ENCODE results near the gene WNT7B. TPM values are rescaled to one million over a fixed set of nuclear protein-coding genes. Genes with fewer than 3 reads are reported as not detected.

The WNT7B gene
- total RNA-seq, 4 donors from 2014 or later = 18.7 to 54.4 (median 44.1) TPM

DNA sequence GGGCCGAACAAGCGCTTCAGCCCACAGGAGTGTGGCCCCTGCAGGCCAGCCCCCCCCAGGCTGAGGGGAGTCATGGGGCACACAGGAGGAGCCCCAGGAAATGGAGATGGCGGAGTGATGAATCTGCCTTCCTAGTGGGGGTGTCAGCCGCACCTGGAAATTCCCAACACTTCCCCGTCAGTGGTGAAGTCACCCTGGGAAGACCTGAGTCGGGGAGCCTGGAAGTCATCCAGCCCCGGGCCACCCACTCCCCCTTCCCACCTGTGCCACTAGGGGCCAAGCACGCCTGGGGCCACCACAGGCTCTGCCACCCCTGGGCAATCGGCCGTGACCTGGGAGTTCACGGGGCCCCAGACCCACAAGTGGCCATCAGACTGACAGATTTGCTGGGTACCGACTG, 12.6 kb downstream of the WNT7B start:
- no peak overlapping the region for H3K4me3 ChIP-seq
- TF ChIP-seq EP300 (IDR thresholded peaks at IDR 0.05) (no peak), POLR2A (IDR thresholded peaks at IDR 0.05) (no peak), POLR2AphosphoS5 (IDR thresholded peaks at IDR 0.05) (no peak)
- TF ChIP-seq, protein P1, sequence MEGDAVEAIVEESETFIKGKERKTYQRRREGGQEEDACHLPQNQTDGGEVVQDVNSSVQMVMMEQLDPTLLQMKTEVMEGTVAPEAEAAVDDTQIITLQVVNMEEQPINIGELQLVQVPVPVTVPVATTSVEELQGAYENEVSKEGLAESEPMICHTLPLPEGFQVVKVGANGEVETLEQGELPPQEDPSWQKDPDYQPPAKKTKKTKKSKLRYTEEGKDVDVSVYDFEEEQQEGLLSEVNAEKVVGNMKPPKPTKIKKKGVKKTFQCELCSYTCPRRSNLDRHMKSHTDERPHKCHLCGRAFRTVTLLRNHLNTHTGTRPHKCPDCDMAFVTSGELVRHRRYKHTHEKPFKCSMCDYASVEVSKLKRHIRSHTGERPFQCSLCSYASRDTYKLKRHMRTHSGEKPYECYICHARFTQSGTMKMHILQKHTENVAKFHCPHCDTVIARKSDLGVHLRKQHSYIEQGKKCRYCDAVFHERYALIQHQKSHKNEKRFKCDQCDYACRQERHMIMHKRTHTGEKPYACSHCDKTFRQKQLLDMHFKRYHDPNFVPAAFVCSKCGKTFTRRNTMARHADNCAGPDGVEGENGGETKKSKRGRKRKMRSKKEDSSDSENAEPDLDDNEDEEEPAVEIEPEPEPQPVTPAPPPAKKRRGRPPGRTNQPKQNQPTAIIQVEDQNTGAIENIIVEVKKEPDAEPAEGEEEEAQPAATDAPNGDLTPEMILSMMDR (IDR thresholded peaks at IDR 0.05) = no peak
- peaks cover 6% of the 10 kb centered on the region for H3K4me1 ChIP-seq
- WGBS = no CpG with 5 or more reads among the region's 12 CpGs
- no peaks in the 10 kb centered on the region for H3K36me3 ChIP-seq
- no peaks in the 10 kb centered on the region for H3K9me3 ChIP-seq
- peaks cover 51% of the 10 kb centered on the region for H3K27me3 ChIP-seq
- DNase-seq (ENCODE audit: low spot score in 2 of 2) = no peak
- H3K27ac ChIP-seq = no peak overlapping the region

DNA sequence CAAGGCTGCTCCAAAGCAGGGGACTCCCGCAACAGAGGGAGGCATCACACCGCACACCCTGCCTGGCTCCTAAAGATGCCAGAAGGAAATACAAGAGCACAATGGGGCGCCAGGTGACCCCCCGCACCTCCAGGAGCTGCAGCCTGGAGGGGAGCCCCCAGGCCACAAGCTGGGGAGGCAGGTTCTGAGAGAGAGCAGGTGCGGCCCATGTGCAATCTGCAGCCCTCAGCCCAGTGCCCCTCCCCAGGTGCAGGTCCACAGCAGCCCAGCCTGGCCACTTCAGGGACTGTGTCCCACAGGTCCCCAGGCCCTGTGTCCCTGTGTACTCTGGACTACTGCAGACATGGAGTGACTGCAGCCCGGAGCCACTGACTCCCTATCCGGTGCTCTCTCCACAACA, 13.1 kb downstream of the WNT7B start:
- WGBS = 57% methylated on average over 5 of the region's 7 CpGs
- Histone ChIP-seq H3K9me3 (no peaks in the 10 kb centered on the region), H3K27ac (no peak overlapping the region), H3K4me3 (no peak overlapping the region), H3K4me1 (peaks cover 2% of the 10 kb centered on the region), H3K36me3 (no peaks in the 10 kb centered on the region), H3K27me3 (peaks cover 45% of the 10 kb centered on the region)
- no peak for DNase-seq (ENCODE audit: low spot score in 2 of 2)
- TF ChIP-seq POLR2A (IDR thresholded peaks at IDR 0.05) (no peak), EP300 (IDR thresholded peaks at IDR 0.05) (no peak), POLR2AphosphoS5 (IDR thresholded peaks at IDR 0.05) (no peak)
- TF ChIP-seq, protein P1 (IDR thresholded peaks at IDR 0.05) = no peak

DNA sequence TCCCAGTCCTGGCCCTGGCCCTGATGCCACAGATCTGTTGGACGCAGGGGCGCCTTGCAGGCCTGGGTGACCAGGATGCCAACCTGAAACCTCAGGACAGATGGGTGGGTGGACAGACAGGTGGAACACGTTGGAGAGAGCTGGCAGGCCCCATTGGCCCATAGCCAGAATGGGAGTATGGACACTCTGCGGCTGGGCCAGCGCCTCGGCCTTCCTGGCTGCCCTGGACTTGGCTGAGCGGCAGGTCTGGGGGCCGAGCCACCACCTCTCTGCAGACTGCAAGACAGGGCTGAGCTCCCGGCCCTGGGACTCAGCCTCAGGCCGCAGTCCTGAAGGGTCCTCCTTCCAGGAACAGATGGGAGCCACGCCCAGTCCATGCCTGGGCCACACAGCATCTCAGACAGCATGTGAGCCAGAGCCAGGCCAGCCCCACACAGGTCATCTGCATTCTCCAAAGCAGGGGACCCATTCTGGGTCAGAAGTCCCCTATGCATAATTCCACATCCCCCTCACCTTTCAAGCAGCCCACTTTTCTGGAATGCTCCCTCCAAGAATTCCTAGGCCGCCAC, 14.1 kb downstream of the WNT7B start:
- Histone ChIP-seq H3K36me3 (no peaks in the 10 kb centered on the region), H3K27me3 (peaks cover 38% of the 10 kb centered on the region), H3K9me3 (no peaks in the 10 kb centered on the region)

DNA sequence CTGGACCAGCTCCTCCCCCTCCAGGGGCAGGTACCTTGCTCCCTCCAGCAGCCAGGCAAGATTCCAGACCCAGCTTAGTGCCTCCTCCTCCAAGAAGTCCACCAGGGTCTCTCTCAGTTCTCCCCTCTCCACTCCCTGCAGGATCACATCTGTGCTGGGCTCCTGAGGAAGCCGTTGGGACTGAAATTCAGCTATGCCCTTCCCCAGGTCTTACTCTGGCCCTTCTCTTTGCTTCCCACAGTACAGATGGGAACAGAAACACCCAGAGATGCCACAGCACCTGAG, 14.6 kb downstream of the WNT7B start:
- no peaks in the 10 kb centered on the region for H3K9me3 ChIP-seq
- H3K36me3 ChIP-seq = no peaks in the 10 kb centered on the region
- H3K27ac ChIP-seq = no peak overlapping the region
- no CpG with 5 or more reads among the region's 1 CpG for WGBS
- peaks cover 37% of the 10 kb centered on the region for H3K27me3 ChIP-seq
- H3K4me1 ChIP-seq = peaks cover 2% of the 10 kb centered on the region
- TF ChIP-seq, protein P1 (IDR thresholded peaks at IDR 0.05) = no peak
- no peak for TF ChIP-seq EP300 (IDR thresholded peaks at IDR 0.05)
- no peak for TF ChIP-seq POLR2A (IDR thresholded peaks at IDR 0.05)
- no peak overlapping the region for H3K4me3 ChIP-seq
- no peak for DNase-seq (ENCODE audit: low spot score in 2 of 2)

More for the DNA sequence above, 14.1 kb downstream of the WNT7B start:
- WGBS = 70% methylated on average over 11 of the region's 12 CpGs
- Histone ChIP-seq H3K4me1 (peaks cover 2% of the 10 kb centered on the region), H3K27ac (no peak overlapping the region), H3K4me3 (no peak overlapping the region)
- no peak for DNase-seq (ENCODE audit: low spot score in 2 of 2)
- TF ChIP-seq, protein P1 (IDR thresholded peaks at IDR 0.05) = no peak
- TF ChIP-seq POLR2A (IDR thresholded peaks at IDR 0.05) (no peak), POLR2AphosphoS5 (IDR thresholded peaks at IDR 0.05) (no peak), EP300 (IDR thresholded peaks at IDR 0.05) (no peak)

DNA sequence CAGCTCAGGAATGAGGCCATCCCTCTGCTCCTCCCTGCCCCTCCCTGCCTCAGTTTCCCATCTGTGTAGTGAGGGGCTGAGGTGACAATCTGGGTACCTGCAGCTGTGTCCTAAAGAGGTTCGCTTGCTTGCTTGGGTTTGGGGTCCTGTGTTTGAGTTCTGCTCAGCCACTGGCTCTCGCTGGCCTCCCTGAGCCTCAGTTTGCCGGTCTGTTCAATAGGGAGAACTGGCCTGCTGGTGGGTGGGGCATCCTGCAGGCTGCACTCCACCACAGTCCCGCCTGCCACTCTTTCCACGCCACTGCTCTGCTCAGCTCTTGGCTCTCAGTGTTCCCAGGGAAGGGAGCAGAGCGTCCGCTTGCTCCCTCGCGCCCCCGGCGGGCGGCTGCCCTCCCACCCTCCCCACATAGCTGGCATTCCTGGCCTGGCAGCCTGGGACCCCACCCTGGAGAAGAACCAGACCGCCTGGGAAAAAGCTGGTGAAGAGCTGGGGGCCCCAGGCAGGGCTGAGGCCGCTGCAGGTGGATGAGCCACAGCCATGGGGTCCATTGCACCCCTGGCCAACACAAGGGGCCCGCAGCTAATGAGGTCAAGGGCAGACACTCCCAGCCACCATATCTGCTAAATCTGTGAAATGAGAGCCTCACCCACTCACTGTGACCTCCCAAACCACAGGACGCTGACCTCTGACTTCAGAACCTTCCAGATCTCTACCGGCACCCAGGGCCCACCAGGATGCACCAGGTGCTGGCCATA, 15.1 kb downstream of the WNT7B start:
- no peak for DNase-seq (ENCODE audit: low spot score in 2 of 2)
- Histone ChIP-seq H3K27me3 (peaks cover 32% of the 10 kb centered on the region), H3K9me3 (no peaks in the 10 kb centered on the region), H3K4me1 (peaks cover 2% of the 10 kb centered on the region), H3K4me3 (no peak overlapping the region), H3K36me3 (no peaks in the 10 kb centered on the region), H3K27ac (no peak overlapping the region)
- TF ChIP-seq, protein P1 (IDR thresholded peaks at IDR 0.05) = no peak
- TF ChIP-seq EP300 (IDR thresholded peaks at IDR 0.05) (no peak), POLR2A (IDR thresholded peaks at IDR 0.05) (no peak), POLR2AphosphoS5 (IDR thresholded peaks at IDR 0.05) (no peak)
- WGBS = 54% methylated on average over 3 of the region's 17 CpGs

Measured in suprapubic skin (tissue), 4 donors.